T follicular helper cell (primary cell): ENCODE measurements around the gene TSEN54.

Experiments
- DNase-seq: peaks from one replicate; pipeline ENCODE4 v3.0.0-alpha.2; 2020; ENCODE audit warnings: low read depth

TSEN54 gene

GRCh38 chr17:75544250-75544649 is 27.9 kb downstream of the TSEN54 start:
- no peak for DNase-seq

GRCh38 chr17:75546181-75546580 is 29.9 kb downstream of the TSEN54 start:
- no peak for DNase-seq

GRCh38 chr17:75547091-75547490 is 30.8 kb downstream of the TSEN54 start:
- DNase-seq, result no peak

- DNase-seq, result no peak
These were observed 32.5 kb downstream of the TSEN54 start for GRCh38 chr17:75548813-75549212.

- no peak for DNase-seq
These were observed 33.2 kb downstream of the TSEN54 start for GRCh38 chr17:75549246-75550138.

- DNase-seq, result no peak
These were observed 33.8 kb downstream of the TSEN54 start for GRCh38 chr17:75550139-75550465.

GRCh38 chr17:75551266-75551665 is 34.9 kb downstream of the TSEN54 start:
- DNase-seq, result no peak

- no peak for DNase-seq
These were observed 36.3 kb downstream of the TSEN54 start for GRCh38 chr17:75552425-75553294.

GRCh38 chr17:75553295-75554110 is 37.2 kb downstream of the TSEN54 start:
- DNase-seq, result no peak

- no peak for DNase-seq
These were observed 39.4 kb downstream of the TSEN54 start for GRCh38 chr17:75555679-75556153.

- no peak for DNase-seq
These were observed 40.9 kb downstream of the TSEN54 start for GRCh38 chr17:75557075-75557851.

GRCh38 chr17:75557852-75558665 is 41.7 kb downstream of the TSEN54 start:
- DNase-seq, result no peak

- DNase-seq, result no peak
These were observed 42.6 kb downstream of the TSEN54 start for GRCh38 chr17:75558666-75559530.

- DNase-seq, result no peak
These were observed 43.7 kb downstream of the TSEN54 start for GRCh38 chr17:75559958-75560533.

- DNase-seq, result no peak
These were observed 45.7 kb downstream of the TSEN54 start for GRCh38 chr17:75561927-75562603.

- DNase-seq, result no peak
These were observed 46.9 kb downstream of the TSEN54 start for GRCh38 chr17:75563063-75563758.

GRCh38 chr17:75564195-75564594 is 47.9 kb downstream of the TSEN54 start:
- no peak for DNase-seq

- no peak for DNase-seq
These were observed 48.7 kb downstream of the TSEN54 start for GRCh38 chr17:75565066-75565465.
